Neuronal stem cell (in vitro differentiated cells): ENCODE data around the gene VASP. TPM values are rescaled to one million over a fixed set of nuclear protein-coding genes. Genes with fewer than 3 reads are reported as not detected.
A peak's percentile ranks its signal among the peaks of the same experiment; 100 is the strongest.

Experiments used
- DNase-seq: peaks from one replicate; pipeline ENCODE4 v3.0.0-alpha.2; 2013; ENCODE audit warnings: low spot score
- H2AFZ ChIP-seq: one replicate; pipeline ENCODE4 v1.6.1; 2013; ENCODE audit warnings: mild to moderate bottlenecking, low read length, inconsistent platforms
- H2AK5ac ChIP-seq: 2 replicates; pipeline ENCODE4 v1.6.1; 2013; ENCODE audit warnings: low read depth, mild to moderate bottlenecking, inconsistent platforms, low read length, moderate library complexity, mixed read lengths
- H2BK120ac ChIP-seq: 2 replicates; pipeline ENCODE4 v1.6.1; 2013; ENCODE audit warnings: low read depth, mild to moderate bottlenecking, inconsistent platforms, low read length, moderate library complexity, mixed read lengths
- H2BK12ac ChIP-seq: one replicate; pipeline ENCODE4 v1.6.1; 2013; ENCODE audit warnings: low read length, inconsistent platforms
- H2BK15ac ChIP-seq: 2 replicates; pipeline ENCODE4 v1.6.1; 2013; ENCODE audit warnings: mild to moderate bottlenecking, low read length, inconsistent platforms, mixed read lengths
- H2BK5ac ChIP-seq: one replicate; pipeline ENCODE4 v1.6.1; 2013; ENCODE audit warnings: inconsistent platforms, mild to moderate bottlenecking, low read length, moderate library complexity
- H3K14ac ChIP-seq: one replicate; pipeline ENCODE4 v1.6.1; 2013; ENCODE audit warnings: low read length, inconsistent platforms
- H3K18ac ChIP-seq: 2 replicates; pipeline ENCODE4 v1.6.1; 2013; ENCODE audit warnings: low read length, inconsistent platforms
- H3K23ac ChIP-seq: 2 replicates; pipeline ENCODE4 v1.6.1; 2013; ENCODE audit warnings: low read depth, mild to moderate bottlenecking, mixed read lengths, low read length, inconsistent platforms; ENCODE audit not compliant: poor library complexity
- H3K27ac ChIP-seq: replicated peaks from 3 replicates; pipeline ENCODE4 v1.5.1; 2013; ENCODE audit warnings: low read length, inconsistent platforms
- H3K27me3 ChIP-seq, 3 experiments: 2 replicates each; pipeline ENCODE4 v1.6.1; 2013; ENCODE audit warnings: low read length in 3 of 3, mild to moderate bottlenecking in 2 of 3, inconsistent platforms in 1 of 3, low read depth in 1 of 3, mixed read lengths in 1 of 3, moderate library complexity in 1 of 3; ENCODE audit not compliant: control insufficient read depth in 3 of 3, insufficient read depth in 3 of 3
- H3K36me3 ChIP-seq, 2 donors: replicated peaks in 1 of 2; 2 replicates each; pipeline ENCODE4 v1.6.1; 2013; ENCODE audit warnings: low read length in 2 of 2; ENCODE audit not compliant: control insufficient read depth in 2 of 2, insufficient read depth in 2 of 2
- H3K4ac ChIP-seq: 2 replicates; pipeline ENCODE4 v1.6.1; 2013; ENCODE audit warnings: inconsistent platforms, mild to moderate bottlenecking, low read length, moderate library complexity
- H3K4me1 ChIP-seq, 2 donors: 1 replicate in 1 of 2; 2 replicates in 1 of 2; pipeline ENCODE4 v1.6.1; 2013; ENCODE audit warnings: low read length in 2 of 2, low read depth in 1 of 2; ENCODE audit not compliant: control insufficient read depth in 2 of 2, insufficient read depth in 1 of 2
- H3K4me2 ChIP-seq: one replicate; pipeline ENCODE4 v1.6.1; 2013; ENCODE audit warnings: mild to moderate bottlenecking, low read length, inconsistent platforms; ENCODE audit not compliant: insufficient read depth, poor library complexity, severe bottlenecking
- H3K4me3 ChIP-seq, 2 donors: 2 replicates each; pipeline ENCODE4 v1.5.1; 2013; ENCODE audit warnings: low read length in 2 of 2, mild to moderate bottlenecking in 2 of 2, inconsistent platforms in 1 of 2, moderate library complexity in 1 of 2
- H3K79me1 ChIP-seq: one replicate; pipeline ENCODE4 v1.6.1; 2013; ENCODE audit warnings: low read depth, mild to moderate bottlenecking, inconsistent platforms, low read length, moderate library complexity
- H3K9ac ChIP-seq: one replicate; pipeline ENCODE4 v1.6.1; 2013; ENCODE audit warnings: mild to moderate bottlenecking, low read depth, low read length, inconsistent platforms; ENCODE audit not compliant: poor library complexity
- H3K9me3 ChIP-seq, 2 donors: replicated peaks in 1 of 2; 2 replicates each; pipeline versions ENCODE3 to v1.6.1; 2013; ENCODE audit warnings: low read length in 2 of 2, mild to moderate bottlenecking in 2 of 2, inconsistent platforms in 1 of 2, low read depth in 1 of 2, mixed read lengths in 1 of 2, moderate library complexity in 1 of 2; ENCODE audit not compliant: control insufficient read depth in 2 of 2, insufficient read depth in 1 of 2
- H4K8ac ChIP-seq: one replicate; pipeline ENCODE4 v1.6.1; 2013; ENCODE audit warnings: low read depth, mild to moderate bottlenecking, inconsistent platforms, low read length, moderate library complexity
- H4K91ac ChIP-seq: one replicate; pipeline ENCODE4 v1.6.1; 2013; ENCODE audit warnings: low read length, low read depth, mild to moderate bottlenecking, inconsistent platforms; ENCODE audit not compliant: poor library complexity
- WGBS, 2 donors: extraction: QIAGEN DNeasy Blood & Tissue Kit; methylation state at CpG; one replicate each; pipeline ENCODE4 v1.1.7; 2013; ENCODE audit warnings: missing lambda C conversion rate in 2 of 2, mixed read lengths in 1 of 2; ENCODE audit not compliant: insufficient read length in 2 of 2, insufficient replicate concordance in 1 of 2; ENCODE audit errors: extremely low coverage in 2 of 2; 5-methylcytosine and 5-hydroxymethylcytosine counted together
- polyA plus RNA-seq, 2 experiments: library from polyadenylated mRNA; stranded (reverse); fragments of 200-250 nt; gene quantifications; one replicate each; pipeline ENCODE4 v1.2.3, GENCODE V29; 2013

Gene VASP
- 61.7 TPM for polyA plus RNA-seq (2013, experiment 1 of 2)
- polyA plus RNA-seq (2013, experiment 2 of 2): 63.2 TPM

- Histone ChIP-seq H2BK15ac (peak within 1 kb of the TSS; percentile 96), H3K4me2 (peak within 1 kb of the TSS; percentile 91), H3K4me3 (peak within 1 kb of the TSS; percentile 97 to 100), H3K9ac (peak within 1 kb of the TSS; percentile 82), H3K27me3 (peaks cover 0 to 9% (median 0%) of the 10 kb centered on the region in 3 experiments), H4K8ac (no peak within 1 kb of the TSS), H3K79me1 (peaks cover 8% of the 10 kb centered on the region), H3K27ac (peak within 1 kb of the TSS; percentile 77), H3K4me1 (peaks cover 5 to 18% of the 10 kb centered on the region in 2 donors), H3K18ac (peak within 1 kb of the TSS; percentile 97), H3K14ac (peak within 1 kb of the TSS; percentile 86), H3K4ac (peak within 1 kb of the TSS; percentile 53), H3K9me3 (no peaks in the 10 kb centered on the region), H2AFZ (peak within 1 kb of the TSS; percentile 84), H3K36me3 (peaks cover 0 to 4% of the 10 kb centered on the region in 2 donors), H3K23ac (peak within 1 kb of the TSS; percentile 97), H4K91ac (no peak within 1 kb of the TSS), H2BK12ac (no peak within 1 kb of the TSS), H2AK5ac (peak within 1 kb of the TSS; percentile 99), H2BK120ac (no peak within 1 kb of the TSS), H2BK5ac (peak within 1 kb of the TSS; percentile 93)
- no CpG with 5 or more reads among the region's 65 CpGs for WGBS, 2 donors
- peak; percentile 59 for DNase-seq
Observed at GRCh38 chr19:45506989-45507871, at the start of gene VASP. TSS of gene VASP (plus strand) at chr19:45507479. CDS start at chr19:45507772, 293 bp downstream.

- no peak overlapping the region for H4K91ac ChIP-seq
- H3K9me3 ChIP-seq: no peaks in the 10 kb centered on the region
- H3K9ac ChIP-seq: no peak overlapping the region
- H3K27me3 ChIP-seq: no peaks in the 10 kb centered on the region
- H3K4ac ChIP-seq: no peak overlapping the region
- H4K8ac ChIP-seq: no peak overlapping the region
- no peak overlapping the region for H2BK15ac ChIP-seq
- no peak overlapping the region for H2BK120ac ChIP-seq
- H3K14ac ChIP-seq: no peak overlapping the region
- H3K27ac ChIP-seq: no peak overlapping the region
- H2AK5ac ChIP-seq: no peak overlapping the region
- H2BK5ac ChIP-seq: no peak overlapping the region
- no peak overlapping the region for H2AFZ ChIP-seq
- H3K4me2 ChIP-seq: no peak overlapping the region
- H3K79me1 ChIP-seq: no peaks in the 10 kb centered on the region
- peaks cover 7 to 8% of the 10 kb centered on the region in 2 donors for H3K4me1 ChIP-seq
- H3K23ac ChIP-seq: no peak overlapping the region
- DNase-seq: no peak
- H3K4me3 ChIP-seq: peak overlapping the region in 1 of 2 donors; percentile 35
- H3K36me3 ChIP-seq: no peaks in the 10 kb centered on the region
- H2BK12ac ChIP-seq: no peak overlapping the region
- H3K18ac ChIP-seq: no peak overlapping the region
Observed at GRCh38 chr19:45457776-45458175, 49.5 kb upstream of the VASP start.

GRCh38 chr19:45460807-45461347, 46.4 kb upstream of the VASP start:
- no peak overlapping the region for H2BK15ac ChIP-seq
- no peak overlapping the region for H3K14ac ChIP-seq
- H4K91ac ChIP-seq: no peak overlapping the region
- H2BK12ac ChIP-seq: no peak overlapping the region
- H3K27ac ChIP-seq: no peak overlapping the region
- H3K4me1 ChIP-seq: peaks cover 2 to 7% of the 10 kb centered on the region in 2 donors
- H3K79me1 ChIP-seq: no peaks in the 10 kb centered on the region
- no peak overlapping the region for H4K8ac ChIP-seq
- H3K9ac ChIP-seq: no peak overlapping the region
- H2AFZ ChIP-seq: no peak overlapping the region
- H3K27me3 ChIP-seq: peaks cover 0 to 4% (median 2%) of the 10 kb centered on the region in 3 experiments
- peak overlapping the region; percentile 1 for H2AK5ac ChIP-seq
- H2BK5ac ChIP-seq: no peak overlapping the region
- WGBS, 2 donors: no CpG with 5 or more reads among the region's 8 CpGs
- H3K23ac ChIP-seq: no peak overlapping the region
- no peak overlapping the region for H3K4ac ChIP-seq
- H3K4me2 ChIP-seq: no peak overlapping the region
- H3K18ac ChIP-seq: no peak overlapping the region
- DNase-seq: no peak
- peak overlapping the region in 1 of 2 donors; percentile 11 for H3K4me3 ChIP-seq
- no peaks in the 10 kb centered on the region for H3K9me3 ChIP-seq
- no peak overlapping the region for H2BK120ac ChIP-seq
- no peaks in the 10 kb centered on the region for H3K36me3 ChIP-seq

GRCh38 chr19:45462174-45462573, 45.1 kb upstream of the VASP start:
- H3K79me1 ChIP-seq: no peaks in the 10 kb centered on the region
- no peak overlapping the region for H2BK12ac ChIP-seq
- no peak overlapping the region for H3K14ac ChIP-seq
- H3K23ac ChIP-seq: no peak overlapping the region
- H4K8ac ChIP-seq: no peak overlapping the region
- no peak overlapping the region for H3K4me3 ChIP-seq
- no peak overlapping the region for H2BK15ac ChIP-seq
- no peak overlapping the region for H3K18ac ChIP-seq
- H3K36me3 ChIP-seq: no peaks in the 10 kb centered on the region
- H3K9ac ChIP-seq: no peak overlapping the region
- peaks cover 0 to 4% (median 3%) of the 10 kb centered on the region in 3 experiments for H3K27me3 ChIP-seq
- DNase-seq: no peak
- no peak overlapping the region for H2BK120ac ChIP-seq
- H4K91ac ChIP-seq: no peak overlapping the region
- no CpG with 5 or more reads among the region's 4 CpGs for WGBS, 2 donors
- no peak overlapping the region for H2AFZ ChIP-seq
- no peak overlapping the region for H3K4ac ChIP-seq
- no peak overlapping the region for H3K4me2 ChIP-seq
- H3K9me3 ChIP-seq: no peaks in the 10 kb centered on the region
- H3K4me1 ChIP-seq: peaks cover 3 to 6% of the 10 kb centered on the region in 2 donors
- H3K27ac ChIP-seq: no peak overlapping the region
- no peak overlapping the region for H2AK5ac ChIP-seq
- no peak overlapping the region for H2BK5ac ChIP-seq
